HG03521 (cell line): Measurements from ENCODE around the gene SLC16A10.
"Not testable (repeated sequence)": the region's sequence is repeated elsewhere in the genome, so short reads cannot be mapped to it uniquely, and the experiment has no call there.

Source experiments
- ATAC-seq: cut with Tn5 transposase; IDR thresholded peaks from one replicate; pipeline ENCODE4 v1.9.1; 2021; ENCODE audit warnings: mild to moderate bottlenecking, moderate library complexity; ENCODE audit not compliant: unreplicated experiment

The SLC16A10 gene

DNA sequence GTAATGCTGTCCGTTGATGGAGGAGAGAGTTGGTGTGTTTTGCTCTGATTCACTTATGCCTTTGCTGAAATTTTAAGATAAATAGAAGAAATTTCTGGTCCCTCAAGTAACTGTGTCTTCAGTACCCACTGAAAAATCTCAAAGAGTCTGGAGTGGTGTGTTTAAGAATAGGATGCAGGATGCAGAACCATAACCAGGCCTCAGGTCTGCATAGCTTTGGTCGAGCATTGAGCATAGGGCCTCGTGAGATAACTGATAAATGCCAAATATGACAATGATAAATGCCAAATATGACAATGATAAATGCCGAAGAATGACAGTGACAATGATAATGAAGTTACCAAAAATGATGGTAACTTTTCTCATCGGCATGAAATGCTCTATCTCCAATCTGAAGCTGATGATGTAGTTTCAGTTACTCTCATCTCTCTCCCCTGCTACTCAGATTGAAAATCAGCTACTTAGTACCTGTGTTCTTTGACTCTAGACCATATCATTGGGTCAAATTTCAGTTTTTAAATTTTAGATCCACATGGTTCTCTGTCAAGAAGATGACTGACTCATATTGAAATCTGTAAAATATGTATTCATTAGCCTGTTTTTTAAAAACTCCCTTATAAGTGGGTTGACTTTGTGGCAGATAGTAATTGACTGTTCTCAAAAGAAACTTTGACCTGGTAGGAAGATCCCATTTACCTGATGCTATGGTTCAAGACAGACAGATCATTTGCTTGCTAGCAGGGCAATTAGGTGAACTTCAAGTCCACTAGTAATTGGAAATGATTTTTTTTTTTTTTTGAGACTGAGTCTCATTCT lies 96.6 kb downstream of the SLC16A10 start:
- ATAC-seq, result no peak

DNA sequence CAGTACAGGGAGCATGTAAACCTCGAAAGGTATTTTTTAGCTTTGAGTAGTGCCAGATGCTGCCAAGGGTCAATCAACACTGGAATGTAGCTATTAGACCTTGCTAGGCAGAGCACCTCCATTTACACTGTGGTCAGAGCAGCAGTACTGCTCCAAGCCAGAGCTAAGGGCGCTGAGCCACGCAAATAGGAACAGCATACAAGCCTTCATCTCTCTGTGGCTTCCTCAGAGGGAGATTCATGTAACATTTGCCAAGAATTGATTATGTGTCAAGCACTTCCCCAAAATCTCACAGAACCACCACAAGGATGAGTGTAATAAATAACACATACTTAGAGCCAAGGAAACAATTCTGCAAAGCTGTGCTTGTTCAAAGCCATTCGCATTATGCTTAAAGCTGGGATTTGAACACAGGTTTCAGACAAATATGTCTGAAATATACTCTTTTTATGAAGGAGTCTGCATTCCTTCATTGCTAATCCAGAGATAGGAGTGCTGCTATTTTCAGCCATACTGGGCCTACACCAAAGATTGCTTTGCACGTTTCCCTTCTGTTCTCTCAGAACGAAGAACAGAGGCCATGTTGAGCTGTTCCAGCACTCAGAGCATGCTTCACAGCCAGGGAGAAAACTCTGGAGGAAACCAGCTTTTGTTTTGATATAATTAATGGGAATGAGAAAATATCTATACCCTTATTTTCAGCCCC lies 97.7 kb downstream of the SLC16A10 start:
- no peak for ATAC-seq

DNA sequence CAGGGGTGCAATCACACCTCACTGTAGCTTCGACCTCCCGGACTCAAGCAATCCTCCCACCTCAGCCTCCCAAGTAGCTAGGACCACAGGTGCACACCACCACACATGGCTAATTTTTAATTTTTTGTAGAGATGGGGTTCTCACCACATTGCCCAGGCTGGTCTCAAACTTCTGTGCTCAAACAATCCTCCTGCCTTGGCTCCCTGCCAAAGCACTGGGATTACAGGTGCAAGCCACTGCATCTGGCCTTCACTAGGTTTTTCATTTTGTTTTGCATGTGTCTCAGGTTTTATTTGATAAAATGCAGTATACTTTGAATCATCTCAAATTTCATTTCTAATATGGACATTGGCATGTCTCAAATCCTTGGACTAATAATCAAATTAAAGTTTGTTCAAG lies 98.7 kb downstream of the SLC16A10 start:
- no peak for ATAC-seq

DNA sequence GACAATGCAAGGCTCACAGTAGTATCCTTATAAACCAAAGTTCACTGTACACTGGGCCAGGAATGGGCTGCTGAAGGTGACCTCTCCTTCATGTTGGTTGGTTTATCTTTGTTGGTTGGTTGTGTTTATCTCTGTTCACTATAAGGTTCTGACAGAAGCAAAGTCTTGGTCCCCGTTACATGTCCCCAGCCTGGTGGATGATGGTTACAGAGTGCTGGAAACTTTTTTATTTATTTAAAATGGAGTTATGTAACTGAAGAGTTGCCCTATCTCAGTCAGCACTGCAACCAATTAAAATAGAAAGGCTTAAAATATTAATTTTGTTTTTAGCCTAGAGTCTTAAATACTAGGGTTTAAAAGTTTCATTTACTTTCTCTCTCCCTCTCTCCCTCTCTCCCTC lies 100.6 kb downstream of the SLC16A10 start:
- no peak for ATAC-seq

DNA sequence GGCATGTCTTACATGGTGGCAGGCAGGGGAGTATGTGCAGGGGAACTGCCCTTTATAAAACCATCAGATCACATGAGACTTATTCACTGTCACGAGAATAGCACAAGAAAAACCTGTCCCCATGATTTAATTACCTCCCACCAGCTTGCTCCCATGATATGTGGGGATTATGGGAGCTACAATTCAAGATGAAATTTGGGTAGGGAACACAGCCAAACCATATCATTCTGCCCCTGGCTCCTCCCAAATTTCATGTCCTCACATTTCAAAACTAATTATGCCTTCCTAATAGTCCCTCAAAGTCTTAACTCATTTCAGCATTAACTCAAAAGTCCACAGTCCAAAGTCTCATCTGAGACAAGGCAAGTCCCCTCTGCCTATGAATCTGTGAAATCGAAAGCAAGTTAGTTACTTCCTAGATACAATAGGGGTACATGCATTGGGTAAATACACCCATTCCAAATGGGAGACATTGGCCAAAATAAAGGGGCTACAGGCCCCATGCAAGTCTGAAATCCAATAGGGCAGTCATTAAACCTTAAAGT lies 102.4 kb downstream of the SLC16A10 start:
- ATAC-seq, result not testable (repeated sequence)

- ATAC-seq, result no peak
These were observed 103.3 kb downstream of the SLC16A10 start for GRCh38 chr6:111190637-111191036.

- ATAC-seq, result not testable (repeated sequence)
These were observed 103.8 kb downstream of the SLC16A10 start for GRCh38 chr6:111191136-111191535.

GRCh38 chr6:111192911-111193555 lies 105.7 kb downstream of the SLC16A10 start:
- ATAC-seq, result no peak

DNA sequence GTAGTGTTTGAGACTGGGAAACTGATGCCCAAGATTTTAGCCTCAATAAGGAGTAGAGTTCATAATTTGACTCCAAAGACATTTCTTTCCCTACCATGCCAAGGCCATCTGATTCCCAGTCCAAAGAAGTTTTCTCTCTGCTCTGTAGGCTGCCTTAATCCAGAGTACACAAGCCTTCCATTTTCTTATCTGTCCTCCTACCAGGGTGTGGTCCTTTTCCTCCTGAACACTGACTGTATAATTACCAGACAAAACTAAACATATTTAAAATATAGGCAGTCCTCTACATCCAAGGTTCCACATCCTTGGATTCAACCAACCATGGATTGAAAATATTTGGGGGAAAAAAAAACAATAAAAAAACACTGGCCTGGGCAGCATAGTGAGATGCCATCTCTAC lies 108.4 kb downstream of the SLC16A10 start:
- no peak for ATAC-seq

- ATAC-seq, result no peak
These were observed 111.5 kb downstream of the SLC16A10 start for GRCh38 chr6:111198841-111199240.

GRCh38 chr6:111199935-111200334 lies 112.6 kb downstream of the SLC16A10 start:
- no peak for ATAC-seq

- no peak for ATAC-seq
These were observed 113.3 kb downstream of the SLC16A10 start for GRCh38 chr6:111200350-111201243.

GRCh38 chr6:111201244-111201554 lies 113.9 kb downstream of the SLC16A10 start:
- ATAC-seq, result no peak

DNA sequence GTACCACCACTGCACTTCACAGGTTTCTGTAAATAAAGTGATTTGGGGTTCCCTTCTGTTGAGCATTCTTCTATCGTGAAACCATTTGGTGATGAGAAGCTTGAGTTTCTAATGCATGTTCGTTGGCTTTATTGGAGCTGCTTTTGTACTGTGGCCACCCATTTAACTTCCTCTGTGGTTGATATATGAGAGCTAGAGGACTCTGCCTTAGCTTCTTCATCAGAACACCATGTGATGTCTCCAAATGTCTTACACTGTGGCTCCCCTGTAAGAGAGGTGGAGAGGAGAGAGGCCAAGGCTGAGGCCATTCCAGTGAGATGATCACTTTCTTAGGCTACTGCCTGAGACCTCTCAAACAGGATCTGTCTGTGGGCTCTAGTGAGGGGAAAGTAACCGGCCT lies 114.5 kb downstream of the SLC16A10 start:
- no peak for ATAC-seq

DNA sequence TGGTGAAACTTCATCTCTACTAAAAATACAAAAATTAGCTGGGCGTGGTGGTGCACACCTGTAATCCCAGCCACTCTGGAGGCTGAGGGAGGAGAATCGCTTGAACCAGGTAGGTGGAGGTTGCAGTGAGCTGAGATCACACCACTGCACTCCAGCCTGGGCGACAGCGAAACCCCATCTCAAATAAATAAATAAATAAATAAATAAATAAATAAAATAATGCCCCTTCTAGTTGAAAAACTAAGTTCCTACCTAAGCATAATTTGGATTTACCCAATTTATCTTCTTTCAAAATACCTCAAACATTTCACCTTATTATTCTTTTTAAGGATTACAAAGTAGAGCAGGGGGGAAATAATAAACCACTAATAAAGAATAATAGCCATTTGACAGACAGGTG lies 116.2 kb downstream of the SLC16A10 start:
- not testable (repeated sequence) for ATAC-seq

GRCh38 chr6:111204305-111204704 lies 117.0 kb downstream of the SLC16A10 start:
- ATAC-seq, result no peak

DNA sequence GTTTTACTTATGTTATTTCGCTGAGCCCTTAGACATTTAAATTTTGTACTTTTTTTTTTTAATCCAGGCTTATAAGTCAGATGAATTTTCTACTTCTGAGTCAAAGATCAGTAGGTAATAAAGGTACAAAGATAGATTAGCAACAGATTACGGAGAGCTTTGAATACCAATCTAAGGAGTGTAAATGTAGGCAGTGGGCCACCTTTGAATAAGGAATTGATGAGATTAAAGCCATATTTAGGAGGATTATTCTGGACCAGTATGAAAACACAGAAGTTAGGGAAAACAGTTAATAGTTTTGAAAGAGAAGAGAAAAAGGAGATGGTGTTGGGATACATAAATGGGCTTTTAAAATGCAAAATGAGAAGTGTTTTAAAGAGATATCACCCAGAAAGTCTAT lies 117.6 kb downstream of the SLC16A10 start:
- no peak for ATAC-seq

DNA sequence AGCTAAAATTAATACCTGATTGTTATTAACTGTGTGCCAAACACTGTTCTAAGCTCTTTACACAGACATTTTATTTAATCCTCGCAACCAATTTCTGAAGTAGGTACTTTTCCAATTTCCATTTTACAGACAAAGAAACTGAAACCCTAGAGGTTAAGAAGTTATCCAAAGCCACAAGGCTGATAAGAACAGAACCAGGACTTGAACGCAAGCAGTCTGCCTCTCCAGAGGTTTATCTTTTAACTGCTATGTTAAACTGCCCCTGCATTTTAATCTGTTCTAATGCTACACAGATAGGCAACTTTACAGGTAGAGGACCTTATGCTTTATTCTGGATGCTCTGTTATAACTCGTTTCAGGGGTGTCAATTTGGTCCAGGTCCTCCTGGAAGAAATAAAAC lies 118.2 kb downstream of the SLC16A10 start:
- no peak for ATAC-seq

DNA sequence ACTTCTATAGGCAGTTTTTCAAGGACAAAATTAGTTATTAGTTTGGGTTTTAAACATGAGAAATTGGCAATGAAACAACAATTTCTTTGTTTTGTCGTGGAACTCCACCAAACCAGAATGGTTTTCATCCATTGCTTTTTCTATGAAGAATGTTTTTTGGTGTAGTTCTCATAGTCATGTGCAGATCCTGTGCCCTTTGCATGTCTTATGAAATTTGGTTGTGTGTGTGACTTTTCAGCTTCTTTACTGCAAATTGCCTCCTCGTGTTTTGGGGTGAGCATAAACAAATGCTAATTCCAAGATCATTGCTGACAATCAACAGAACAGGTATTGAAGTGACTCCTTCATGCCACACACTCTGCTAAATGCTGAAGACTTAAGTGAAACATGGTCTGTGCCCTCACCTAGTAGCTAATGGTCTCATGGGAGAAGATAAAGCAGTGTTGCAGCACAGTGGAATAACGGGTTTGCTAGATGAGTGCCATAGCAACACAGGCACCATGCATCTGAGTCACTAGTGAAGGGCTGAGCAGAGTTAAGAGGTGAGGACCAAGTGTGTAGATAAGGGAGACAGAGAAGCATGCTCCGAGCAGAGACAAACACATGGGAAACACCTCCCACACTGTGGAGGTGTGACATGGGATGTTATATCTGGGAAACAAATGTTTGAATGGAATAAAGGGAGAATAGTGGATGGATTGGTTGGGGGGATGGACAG lies 120.0 kb downstream of the SLC16A10 start:
- no peak for ATAC-seq

DNA sequence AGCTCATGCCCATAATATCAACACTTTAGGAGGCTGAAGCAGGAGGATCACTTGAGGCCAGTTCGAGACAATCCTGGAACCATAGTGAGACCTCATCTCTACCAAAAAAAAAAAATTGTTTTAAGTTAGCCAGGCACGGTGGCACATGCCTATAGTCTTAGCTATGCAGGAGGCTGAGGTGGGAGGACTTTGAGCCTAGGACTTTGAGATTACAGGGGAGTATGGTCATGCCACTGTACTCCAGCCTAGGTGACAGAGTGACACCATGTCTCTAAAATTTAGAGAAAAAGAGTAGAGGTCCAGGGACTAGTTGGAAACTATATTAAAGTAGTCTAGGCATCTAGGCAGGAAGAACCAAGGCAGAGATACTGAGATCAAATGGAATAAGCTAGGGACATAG lies 121.6 kb downstream of the SLC16A10 start:
- ATAC-seq, result no peak
